Panc1 (cell line): ENCODE measurements around the gene CCRL2.

Experiments used
- POLR2AphosphoS5 ChIP-seq: IDR thresholded peaks from 2 replicates; pipeline ENCODE4 v1.6.1; 2012; ENCODE audit warnings: mild to moderate bottlenecking, low read depth, low read length, moderate library complexity
- TF ChIP-seq, protein P1 (sequence below): fragments of 450-650 bp; IDR thresholded peaks from 2 replicates; pipeline ENCODE4 v1.5.1; 2017; ENCODE audit warnings: mild to moderate bottlenecking
- TF ChIP-seq, protein P2 (sequence below), 2 experiments: IDR thresholded peaks; 2 replicates each; pipeline ENCODE4 v1.6.1; 2011 to 2012; ENCODE audit warnings: low read depth in 2 of 2, control low read depth in 1 of 2, low read length in 1 of 2, mild to moderate bottlenecking in 1 of 2, moderate library complexity in 1 of 2; ENCODE audit not compliant: insufficient read depth in 1 of 2

DNA sequence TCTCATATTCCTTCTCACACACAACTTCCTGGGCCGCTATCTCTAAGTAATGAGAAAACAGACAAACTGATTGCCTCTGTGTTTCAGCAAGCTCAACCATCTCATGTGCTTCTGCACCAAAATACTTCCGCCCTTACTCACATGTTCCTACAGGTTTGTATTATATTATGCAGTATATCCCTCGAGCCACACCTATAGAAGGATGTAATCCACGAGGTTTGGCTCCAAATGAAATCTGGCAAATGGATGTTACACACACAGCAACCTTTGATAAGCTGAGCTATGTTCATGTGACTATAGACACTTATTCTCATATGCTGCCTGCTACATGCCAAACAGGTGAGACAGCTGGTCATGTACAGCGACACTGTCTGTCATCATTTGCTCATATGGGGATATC is 22.6 kb downstream of the CCRL2 start:
- TF ChIP-seq POLR2AphosphoS5 = no peak
- TF ChIP-seq, protein P1, sequence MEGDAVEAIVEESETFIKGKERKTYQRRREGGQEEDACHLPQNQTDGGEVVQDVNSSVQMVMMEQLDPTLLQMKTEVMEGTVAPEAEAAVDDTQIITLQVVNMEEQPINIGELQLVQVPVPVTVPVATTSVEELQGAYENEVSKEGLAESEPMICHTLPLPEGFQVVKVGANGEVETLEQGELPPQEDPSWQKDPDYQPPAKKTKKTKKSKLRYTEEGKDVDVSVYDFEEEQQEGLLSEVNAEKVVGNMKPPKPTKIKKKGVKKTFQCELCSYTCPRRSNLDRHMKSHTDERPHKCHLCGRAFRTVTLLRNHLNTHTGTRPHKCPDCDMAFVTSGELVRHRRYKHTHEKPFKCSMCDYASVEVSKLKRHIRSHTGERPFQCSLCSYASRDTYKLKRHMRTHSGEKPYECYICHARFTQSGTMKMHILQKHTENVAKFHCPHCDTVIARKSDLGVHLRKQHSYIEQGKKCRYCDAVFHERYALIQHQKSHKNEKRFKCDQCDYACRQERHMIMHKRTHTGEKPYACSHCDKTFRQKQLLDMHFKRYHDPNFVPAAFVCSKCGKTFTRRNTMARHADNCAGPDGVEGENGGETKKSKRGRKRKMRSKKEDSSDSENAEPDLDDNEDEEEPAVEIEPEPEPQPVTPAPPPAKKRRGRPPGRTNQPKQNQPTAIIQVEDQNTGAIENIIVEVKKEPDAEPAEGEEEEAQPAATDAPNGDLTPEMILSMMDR = no peak
- TF ChIP-seq, protein P2, sequence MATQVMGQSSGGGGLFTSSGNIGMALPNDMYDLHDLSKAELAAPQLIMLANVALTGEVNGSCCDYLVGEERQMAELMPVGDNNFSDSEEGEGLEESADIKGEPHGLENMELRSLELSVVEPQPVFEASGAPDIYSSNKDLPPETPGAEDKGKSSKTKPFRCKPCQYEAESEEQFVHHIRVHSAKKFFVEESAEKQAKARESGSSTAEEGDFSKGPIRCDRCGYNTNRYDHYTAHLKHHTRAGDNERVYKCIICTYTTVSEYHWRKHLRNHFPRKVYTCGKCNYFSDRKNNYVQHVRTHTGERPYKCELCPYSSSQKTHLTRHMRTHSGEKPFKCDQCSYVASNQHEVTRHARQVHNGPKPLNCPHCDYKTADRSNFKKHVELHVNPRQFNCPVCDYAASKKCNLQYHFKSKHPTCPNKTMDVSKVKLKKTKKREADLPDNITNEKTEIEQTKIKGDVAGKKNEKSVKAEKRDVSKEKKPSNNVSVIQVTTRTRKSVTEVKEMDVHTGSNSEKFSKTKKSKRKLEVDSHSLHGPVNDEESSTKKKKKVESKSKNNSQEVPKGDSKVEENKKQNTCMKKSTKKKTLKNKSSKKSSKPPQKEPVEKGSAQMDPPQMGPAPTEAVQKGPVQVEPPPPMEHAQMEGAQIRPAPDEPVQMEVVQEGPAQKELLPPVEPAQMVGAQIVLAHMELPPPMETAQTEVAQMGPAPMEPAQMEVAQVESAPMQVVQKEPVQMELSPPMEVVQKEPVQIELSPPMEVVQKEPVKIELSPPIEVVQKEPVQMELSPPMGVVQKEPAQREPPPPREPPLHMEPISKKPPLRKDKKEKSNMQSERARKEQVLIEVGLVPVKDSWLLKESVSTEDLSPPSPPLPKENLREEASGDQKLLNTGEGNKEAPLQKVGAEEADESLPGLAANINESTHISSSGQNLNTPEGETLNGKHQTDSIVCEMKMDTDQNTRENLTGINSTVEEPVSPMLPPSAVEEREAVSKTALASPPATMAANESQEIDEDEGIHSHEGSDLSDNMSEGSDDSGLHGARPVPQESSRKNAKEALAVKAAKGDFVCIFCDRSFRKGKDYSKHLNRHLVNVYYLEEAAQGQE (IDR thresholded peaks at IDR 0.05; ENCODE audit: insufficient read depth in 1 of 2, low read depth in 2 of 2, low read length in 1 of 2) = no peak
